Stimulated activated CD8-positive, alpha-beta memory T cell treated with anti-CD3 and anti-CD28 coated beads, Interleukin-4, amount 100 ng/mL, for 4 hours (primary cell): ENCODE results near the gene DCBLD2.

Source experiments
- DNase-seq, 2 donors: peaks; one replicate each; pipeline ENCODE4 v3.0.0-alpha.2; 2020; ENCODE audit warnings: low read depth in 2 of 2, low spot score in 1 of 2

DCBLD2 gene

GRCh38 chr3:98901392-98902350 is at the start of gene DCBLD2:
Gene DCBLD2, minus strand, starts transcription at chr3:98901695. Its CDS starts 369 bp downstream, at chr3:98901326.
- peak; percentile 71 to 84 for DNase-seq

DNA sequence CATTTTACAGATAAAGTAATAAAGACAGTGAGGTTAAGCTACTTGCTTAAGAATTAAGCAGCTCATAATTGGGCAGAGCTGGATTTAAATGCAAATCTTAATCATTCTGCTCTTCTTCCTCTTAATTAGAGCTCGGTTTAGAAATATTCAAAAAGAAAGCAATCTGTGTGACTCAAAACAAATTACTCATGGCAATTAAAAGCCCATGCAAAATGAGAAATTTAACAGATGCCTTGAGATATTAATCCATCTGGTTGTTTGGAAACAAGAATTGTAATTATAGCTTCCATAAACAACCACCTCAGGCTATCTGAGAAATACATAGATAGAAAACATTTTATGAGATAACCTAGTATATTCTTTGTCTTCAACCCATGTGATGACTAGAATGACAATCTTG is 44.2 kb upstream of the DCBLD2 start:
- DNase-seq: no peak

- no peak for DNase-seq
Measured at GRCh38 chr3:98945101-98945524, 43.6 kb upstream of the DCBLD2 start.

DNA sequence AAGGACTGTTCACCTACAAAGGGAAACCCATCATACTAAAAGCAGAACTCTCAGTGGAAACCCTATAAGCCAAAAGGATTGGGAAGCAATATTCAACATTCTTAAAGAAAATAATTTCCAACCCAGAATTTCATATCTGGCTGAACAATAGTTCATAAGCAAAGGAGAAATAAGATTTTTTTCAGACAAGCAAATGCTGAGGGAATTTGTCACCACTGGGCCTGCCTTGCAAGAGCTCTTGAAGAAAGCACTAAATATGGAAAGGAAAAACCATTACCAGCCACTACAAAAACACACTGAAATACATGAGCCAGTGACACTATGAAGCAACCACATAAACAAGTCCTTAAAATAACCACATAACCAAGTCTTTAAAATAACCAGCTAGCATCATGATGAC is 28.9 kb upstream of the DCBLD2 start:
- no peak for DNase-seq

GRCh38 chr3:98921957-98922356 is 20.5 kb upstream of the DCBLD2 start:
- DNase-seq: no peak

GRCh38 chr3:98920166-98920565 is 18.7 kb upstream of the DCBLD2 start:
- no peak for DNase-seq

DNA sequence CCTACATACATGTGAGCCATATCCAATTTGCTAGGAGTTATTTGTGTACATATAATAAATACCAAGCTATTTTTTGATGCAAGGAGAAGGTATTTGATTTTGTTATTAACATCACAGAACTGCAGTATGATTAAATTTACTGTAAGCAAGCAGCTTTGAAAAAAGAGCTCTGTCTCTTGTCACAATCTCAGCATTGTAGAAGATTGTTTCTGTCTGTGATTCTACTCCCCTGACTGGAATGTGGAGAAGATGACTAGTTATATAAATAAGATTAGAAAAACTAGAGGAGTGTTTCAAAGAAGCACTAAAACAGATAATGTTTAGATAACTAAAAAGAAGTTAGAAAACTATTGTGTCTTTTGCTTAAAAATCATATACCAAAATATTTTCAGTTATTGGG is 17.1 kb upstream of the DCBLD2 start:
- DNase-seq: no peak

DNA sequence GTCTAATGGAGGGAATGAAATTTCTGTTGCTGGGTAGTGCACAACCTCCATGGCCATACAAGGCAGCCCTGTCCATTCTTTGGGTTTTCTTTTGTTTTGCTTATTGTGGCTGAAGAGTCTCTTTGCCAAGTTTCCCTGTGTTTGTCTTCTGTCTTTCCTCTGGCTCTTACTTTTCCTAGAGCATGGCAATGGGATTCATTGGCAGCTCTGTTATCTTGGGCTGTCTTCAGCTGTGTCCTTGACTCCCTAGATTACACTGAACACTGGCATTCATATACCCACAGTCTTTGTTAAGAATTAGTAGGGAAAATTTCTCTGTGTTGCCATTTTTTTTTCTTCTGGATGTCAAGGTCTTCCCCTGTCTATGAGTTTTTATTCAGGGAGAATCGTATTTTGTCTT is 16.1 kb upstream of the DCBLD2 start:
- DNase-seq: no peak

DNA sequence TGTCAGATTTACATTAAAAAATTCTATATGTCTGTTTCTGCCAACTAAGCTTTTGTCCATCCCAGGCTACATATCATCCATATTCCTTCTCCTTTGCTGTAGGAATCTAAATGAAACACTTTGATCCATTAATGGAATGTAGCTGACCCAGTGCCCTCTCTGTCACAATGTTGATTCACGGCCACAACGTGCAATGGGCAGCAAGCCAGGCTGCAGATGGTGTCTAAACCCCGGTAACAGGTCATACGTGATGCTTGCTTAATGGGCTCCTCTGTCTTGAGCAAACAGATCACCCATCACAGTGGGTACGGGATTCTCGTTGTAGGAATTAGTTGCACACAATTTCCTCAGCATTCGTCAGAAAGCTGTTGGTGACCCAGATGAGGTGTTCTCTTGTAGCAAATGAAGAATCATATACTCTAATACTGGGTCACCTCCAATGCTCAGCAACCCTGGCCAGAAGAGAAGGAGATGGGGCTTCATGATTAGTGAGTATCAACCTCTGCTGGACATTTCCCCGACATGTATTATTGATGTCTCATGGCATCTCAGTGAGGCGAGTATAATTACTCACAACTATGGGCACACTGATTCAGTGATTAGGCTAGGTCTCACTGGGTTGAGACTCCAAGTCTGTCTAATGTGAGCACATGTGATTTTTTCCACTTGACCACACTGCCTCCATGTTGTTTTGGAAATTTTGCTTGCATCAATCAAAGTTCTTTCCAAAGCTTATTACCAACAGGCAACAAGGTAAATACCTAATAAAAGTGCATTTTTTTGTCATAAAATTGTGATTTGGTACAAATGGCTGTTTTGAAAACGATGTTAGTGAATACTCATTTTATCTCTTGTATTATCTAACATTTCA is 12.9 kb upstream of the DCBLD2 start:
- no peak for DNase-seq

DNA sequence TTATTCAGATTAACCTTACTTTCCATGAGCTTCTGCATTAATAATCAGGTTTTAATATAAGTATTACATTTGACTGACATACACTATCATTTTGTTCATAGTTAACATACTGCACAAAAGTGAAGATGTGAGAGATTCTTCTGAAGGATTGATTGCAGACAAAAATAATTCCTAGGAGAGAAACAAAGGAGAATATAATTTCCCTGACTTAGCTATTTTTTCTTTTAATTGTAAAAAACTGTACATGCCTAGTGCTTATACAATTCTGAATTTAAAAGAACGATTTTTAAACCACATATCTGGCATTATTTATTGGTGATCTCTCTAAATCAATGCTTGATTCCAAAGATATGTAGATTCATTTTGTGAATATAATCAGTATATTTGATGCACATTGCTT is 11.0 kb upstream of the DCBLD2 start:
- DNase-seq: no peak

DNA sequence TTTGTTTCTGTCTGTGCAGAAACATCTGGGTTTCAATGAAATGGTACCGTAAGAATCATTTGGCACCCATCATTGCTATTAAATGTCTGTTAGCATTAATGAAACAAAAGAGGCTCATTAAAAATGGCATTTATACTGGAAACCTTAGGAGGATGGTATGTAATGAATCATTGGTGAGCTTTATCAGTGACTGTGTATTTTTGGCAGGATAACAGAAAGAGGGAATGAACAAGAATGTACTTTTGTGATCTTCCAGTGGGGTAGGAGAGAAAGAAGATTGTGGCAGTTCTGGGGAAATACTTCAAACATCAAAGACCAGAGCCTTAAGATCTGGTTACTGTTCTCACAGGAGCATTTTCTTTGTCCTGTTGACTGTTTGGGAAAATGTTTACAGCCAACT is 4.7 kb upstream of the DCBLD2 start:
- no peak for DNase-seq

GRCh38 chr3:98903705-98904481 is 2.4 kb upstream of the DCBLD2 start:
- no peak for DNase-seq

DNA sequence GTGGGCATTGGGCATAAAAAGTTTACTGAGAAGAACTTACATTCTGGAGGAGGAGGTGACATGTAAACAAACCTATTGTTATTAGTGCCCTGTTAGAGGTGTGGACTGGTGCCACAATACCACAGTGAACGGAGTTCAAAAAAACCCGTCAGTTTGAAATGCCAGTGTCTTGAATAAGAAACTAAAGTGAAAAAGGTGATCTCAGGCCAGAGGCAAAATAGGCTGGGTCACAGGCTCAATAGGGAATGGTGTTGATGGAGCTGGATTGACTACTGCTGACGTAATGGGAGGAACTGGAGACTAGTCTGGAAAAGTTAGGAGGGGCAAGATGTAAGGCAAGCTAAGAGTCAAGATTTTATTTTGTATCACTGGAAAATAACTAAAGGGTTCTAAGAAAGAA is 1.6 kb upstream of the DCBLD2 start:
- no peak for DNase-seq

- no peak for DNase-seq
Measured at GRCh38 chr3:98902351-98902740, 851 bp upstream of the DCBLD2 start.

DNA sequence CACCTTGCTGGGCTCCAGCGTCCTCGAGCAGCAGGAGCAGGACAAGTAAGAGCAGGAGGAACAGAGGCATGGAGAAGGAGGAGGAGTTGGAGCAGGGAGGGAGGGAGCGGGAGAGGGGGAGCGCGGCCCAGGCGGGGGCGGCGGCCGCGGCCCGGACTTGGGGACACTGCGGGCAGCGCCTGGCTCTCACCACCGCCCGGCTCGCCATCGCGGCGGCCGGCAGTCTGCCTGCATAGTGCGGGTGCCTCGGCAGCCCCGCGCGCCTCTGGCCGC is 440 bp downstream of the DCBLD2 start:
- no peak for DNase-seq

DNA sequence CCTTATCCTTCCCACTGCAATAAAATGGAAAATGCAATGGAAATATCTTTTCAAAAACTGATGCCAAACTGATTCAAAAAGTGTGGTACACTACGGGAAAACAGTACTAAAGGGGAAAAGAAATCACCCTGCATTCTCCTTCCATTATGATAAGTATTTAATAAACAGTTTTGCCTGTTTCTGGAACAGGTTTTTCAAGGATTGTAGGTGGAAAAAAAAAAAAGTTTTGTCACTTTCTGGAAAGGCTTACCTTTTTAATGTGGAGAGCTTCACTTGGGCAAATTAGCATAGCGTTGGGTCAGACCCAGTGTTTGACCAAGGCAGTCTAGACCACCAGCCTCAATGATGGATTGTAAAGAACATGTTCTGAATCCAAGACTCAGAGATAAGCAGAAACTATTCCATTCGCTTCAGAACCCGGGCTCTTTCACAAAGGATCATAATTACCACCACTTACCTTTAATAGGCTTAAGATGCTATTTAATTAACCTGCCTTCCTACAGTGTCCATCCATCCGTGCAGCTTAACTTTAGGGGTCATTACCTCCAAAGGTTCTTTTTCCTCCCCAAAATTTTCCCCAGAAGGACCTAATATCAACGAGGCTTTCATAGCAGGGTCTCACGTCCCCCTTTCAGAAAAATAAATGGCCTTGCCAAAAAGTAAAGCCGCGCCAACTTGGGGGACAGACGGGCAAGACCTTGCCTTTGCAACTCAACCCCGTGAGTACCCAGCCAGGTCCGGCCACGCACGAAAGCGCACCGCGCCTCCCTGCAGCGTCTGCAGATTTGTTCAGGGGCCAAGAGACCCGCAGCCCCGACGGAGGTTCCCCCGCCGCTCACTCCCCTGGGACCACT is 1.0 kb downstream of the DCBLD2 start:
- DNase-seq: no peak

GRCh38 chr3:98897701-98898100 is 3.8 kb downstream of the DCBLD2 start:
- no peak for DNase-seq

DNA sequence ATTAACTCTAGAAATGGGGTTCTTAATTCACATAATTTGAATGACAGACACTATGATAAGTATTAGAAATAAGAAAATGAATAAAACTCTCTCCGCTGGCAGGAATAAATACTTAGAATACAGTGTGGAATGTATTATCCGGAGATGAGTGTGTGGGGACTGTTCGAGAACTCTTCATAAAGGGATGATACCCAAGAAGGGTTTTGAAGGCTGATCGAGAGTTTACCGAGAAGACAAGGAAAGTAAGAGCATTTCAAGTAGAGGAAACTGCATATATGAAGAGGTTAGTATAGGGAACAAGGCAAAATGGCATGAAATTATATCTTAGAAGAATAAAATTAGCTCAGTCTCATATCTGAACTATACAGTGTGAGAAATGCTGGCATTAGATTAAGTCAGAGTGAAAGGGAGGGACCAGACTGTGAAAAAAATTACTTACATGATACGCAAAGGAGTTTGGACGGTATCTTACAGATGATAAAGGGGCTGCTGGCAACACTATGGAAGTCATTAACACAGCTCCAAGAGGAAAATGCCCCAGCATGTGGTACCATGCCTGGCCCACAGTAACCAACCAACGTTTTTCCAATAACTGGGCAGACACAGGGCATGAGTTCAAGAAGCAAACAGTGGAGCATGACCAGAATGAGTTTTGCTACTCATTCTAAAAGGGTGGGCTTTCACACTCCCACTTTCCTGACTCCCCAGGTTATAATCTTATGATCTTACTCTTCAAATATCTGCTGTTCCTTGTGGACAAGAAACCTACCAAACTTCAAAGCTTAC is 6.5 kb downstream of the DCBLD2 start:
- no peak for DNase-seq

DNA sequence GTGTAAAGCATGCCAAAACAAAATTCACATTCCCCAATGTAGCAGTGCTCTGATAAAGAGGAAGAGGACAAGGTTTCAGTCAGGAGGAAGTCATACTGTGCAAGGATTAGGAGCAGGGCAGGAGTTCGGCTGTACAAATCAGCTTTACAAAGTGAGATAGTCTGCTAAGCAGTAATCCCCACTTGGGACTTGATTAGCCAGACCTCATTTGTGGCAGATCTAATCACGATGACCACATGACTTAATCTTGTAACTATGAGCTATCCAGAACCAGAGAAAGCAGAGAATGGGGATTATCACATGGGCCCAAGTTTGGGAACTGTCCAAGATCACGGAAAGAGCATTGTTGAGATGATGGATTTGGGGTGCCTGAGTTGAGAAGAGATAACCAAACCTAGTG is 7.8 kb downstream of the DCBLD2 start:
- no peak for DNase-seq

DNA sequence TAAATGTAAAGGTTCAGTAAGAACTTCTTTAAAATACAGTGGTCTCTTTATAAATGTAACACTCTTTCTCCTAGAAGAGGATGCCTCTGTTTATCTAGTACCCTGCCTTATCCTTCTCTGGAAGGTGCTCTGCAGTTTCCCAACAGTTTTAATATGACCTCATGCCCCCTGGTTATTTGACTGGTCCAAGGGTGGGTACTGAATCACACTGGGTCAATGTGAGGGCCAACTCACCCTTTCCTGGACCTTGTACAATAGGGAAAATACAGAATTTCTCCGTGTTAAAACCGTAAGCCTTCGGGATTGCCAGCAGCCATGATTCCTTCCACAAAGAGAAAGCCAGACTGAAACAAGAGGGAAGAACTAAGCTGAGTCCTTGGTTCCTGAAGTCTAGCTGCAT is 9.2 kb downstream of the DCBLD2 start:
- no peak for DNase-seq
